Activated T-cell treated with anti-CD3 and anti-CD28 coated beads, Interleukin-2, amount 50 U/mL, for 48 hours (primary cell): Measurements from ENCODE around the gene HOXB5.
A peak's percentile ranks its signal among the peaks of the same experiment; 100 is the strongest.

ENCODE experiments used
- DNase-seq, 2 experiments: peaks; one replicate each; pipeline ENCODE4 v3.0.0-alpha.2; 2020

Gene HOXB5

GRCh38 chr17:48589060-48589830 is 4.3 kb downstream of the HOXB5 start:
- DNase-seq: no peak

DNA sequence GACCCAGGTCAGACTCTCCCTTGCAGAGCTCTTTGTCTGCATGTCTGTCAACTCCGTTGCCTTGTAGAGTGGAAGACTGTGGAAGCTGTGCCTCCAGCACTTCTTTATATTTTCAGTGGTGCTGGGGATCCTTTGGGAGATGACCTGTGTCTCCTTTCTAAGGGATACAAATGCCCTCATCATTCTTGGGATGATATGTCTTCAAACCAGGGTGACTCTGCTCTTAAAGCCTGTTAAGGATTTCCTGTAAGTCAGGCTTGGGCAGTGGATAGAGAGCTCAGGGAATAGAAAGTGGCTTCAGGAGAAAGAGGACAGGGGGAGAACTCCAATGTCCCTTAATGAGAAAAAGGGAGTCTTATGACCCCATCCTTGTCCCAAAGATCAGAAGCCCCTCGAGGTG is 5.1 kb downstream of the HOXB5 start:
- no peak for DNase-seq

DNA sequence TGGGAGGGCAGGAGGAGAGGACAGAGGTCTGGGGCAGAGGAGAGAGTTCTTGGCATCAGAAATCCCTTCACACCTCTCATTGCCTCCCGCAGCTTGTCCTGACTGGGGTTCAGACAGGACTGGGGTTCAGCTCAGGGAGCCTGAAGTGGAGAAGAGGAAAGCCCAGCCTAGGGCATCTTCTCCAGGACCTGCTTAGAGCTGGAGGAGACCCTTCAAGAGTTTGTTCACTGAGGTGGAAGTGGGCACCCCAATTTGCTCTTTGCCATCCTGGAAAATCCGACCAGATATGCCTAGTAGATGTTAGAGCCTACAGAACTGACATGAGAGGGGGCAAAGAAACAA is 5.5 kb downstream of the HOXB5 start:
- no peak for DNase-seq

GRCh38 chr17:48587276-48588073 is 6.1 kb downstream of the HOXB5 start:
- DNase-seq: no peak

- DNase-seq: peak in 1 of 2 experiments; percentile 58
These were observed 7.0 kb downstream of the HOXB5 start for GRCh38 chr17:48586355-48587258.

DNA sequence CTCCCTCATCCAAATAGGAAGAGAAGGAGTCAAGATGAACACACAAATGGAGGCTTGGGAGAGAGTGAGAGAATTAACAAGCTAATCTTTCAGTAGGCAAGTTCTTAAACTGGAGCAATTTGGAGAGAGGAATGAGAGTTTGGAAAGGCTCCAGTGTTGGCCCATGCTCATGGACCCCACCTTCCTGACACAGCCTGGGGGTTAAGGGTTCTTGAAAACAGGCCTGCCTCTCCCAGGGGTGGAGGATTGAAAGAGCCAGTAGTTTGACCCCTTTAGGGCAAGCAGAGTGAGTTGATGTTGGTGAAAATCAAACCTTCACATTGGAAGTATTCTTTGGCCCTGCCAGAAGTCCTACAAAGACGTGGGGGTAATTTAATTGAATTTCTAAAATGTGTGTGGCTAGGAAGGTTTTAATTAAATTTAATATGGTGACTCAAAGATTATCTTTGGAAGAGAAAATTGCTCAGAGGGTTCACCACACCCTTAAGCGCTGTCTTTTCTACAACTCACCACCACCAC is 9.3 kb downstream of the HOXB5 start:
- DNase-seq: no peak

- no peak for DNase-seq
These were observed 9.8 kb downstream of the HOXB5 start for GRCh38 chr17:48583708-48584222.

DNA sequence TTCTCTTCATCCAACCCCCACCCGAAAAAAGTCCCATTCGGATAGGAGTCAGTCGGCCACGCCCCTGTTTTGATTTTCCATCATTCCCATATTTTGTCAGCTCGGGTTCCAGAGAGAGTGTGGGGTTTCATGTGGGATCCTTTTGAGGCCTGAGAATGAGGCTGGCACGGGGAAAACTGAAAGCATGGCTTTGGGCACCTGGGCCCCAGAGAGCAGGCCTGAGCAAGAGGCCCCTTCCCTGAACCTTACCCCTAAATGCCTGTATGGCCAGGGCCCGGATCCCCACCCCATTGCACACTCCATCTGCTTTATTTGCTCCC is 10.9 kb downstream of the HOXB5 start:
- no peak for DNase-seq

- no peak for DNase-seq
These were observed 13.6 kb downstream of the HOXB5 start for GRCh38 chr17:48579760-48580554.

GRCh38 chr17:48579471-48579759 is 14.2 kb downstream of the HOXB5 start:
- no peak for DNase-seq

DNA sequence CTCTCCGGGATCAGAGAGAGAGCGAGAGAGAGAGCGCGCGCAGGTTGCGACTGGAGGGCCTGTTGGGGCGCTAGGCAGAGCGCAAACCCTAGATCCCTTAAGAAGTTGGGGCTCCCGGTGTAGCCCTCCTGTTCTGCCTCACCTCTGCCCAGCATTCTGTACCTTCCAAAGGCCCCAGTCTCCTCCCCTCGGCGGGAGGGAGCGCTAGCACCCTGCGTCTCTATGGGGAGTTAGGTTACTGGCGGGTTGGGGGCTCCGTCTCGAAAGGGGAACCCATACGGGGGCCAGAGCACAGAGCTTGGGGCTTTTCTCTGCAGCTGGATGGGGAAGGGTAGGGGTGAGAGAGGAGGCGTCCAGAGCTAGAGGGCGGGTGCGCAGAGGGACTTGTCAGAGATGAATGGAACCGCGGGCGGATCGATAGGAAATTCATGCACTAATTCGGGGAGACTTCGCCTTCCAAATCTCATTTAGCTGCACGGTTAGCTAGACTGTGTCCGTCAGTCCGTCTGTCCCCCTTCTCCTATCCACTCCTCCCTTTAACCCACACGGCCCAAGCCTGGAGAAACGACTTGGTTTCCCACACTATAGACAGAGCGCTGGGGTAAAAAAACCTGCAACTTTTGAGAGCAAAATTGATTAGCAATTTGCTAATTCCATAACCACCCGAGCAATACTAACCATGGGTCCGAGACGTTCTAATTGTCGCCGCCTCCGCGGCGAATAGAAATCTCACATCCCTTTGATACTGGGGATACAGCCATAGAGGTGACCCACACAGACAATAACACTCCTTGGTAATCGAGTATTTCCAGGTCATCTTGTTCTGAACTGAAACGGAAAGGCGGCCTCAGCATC is 14.7 kb downstream of the HOXB5 start:
- DNase-seq: peak in 1 of 2 experiments; percentile 54

- DNase-seq: peak; percentile 72 to 74
These were observed 15.5 kb downstream of the HOXB5 start, which contains the start of gene HOXB4 for GRCh38 chr17:48577946-48578615. HOXB4 (minus strand) TSS chr17:48578350; CDS start chr17:48578319, 31 bp downstream.

DNA sequence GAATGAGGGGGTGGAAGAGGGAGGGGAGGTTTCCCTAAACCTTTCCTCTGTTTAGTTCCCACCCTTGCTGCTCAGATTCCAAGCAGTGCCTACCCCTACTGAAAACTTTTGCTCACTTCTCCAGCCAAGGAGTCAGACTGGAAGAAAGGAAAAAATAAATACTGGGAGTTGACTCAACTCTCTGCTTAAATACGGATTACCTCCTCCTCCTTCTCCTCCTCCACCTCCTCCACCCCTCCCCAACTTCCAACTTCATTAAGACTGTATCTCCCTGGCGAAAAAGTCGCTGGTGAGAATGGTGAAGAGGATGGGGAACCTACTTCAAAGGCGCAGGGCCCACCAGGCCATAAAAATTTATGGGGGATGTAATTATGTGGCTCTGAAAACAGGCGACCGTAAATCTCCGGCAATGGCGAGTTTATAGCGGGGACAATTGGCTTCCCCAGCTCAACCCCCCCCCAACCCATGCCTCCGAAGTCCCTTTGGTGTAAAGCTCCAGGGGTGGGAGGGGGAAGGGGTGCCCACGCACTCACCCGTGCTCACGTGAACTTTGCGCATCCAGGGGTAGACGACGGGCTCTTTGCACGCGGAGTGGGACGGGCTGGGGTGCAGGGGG is 16.1 kb downstream of the HOXB5 start:
- no peak for DNase-seq

DNA sequence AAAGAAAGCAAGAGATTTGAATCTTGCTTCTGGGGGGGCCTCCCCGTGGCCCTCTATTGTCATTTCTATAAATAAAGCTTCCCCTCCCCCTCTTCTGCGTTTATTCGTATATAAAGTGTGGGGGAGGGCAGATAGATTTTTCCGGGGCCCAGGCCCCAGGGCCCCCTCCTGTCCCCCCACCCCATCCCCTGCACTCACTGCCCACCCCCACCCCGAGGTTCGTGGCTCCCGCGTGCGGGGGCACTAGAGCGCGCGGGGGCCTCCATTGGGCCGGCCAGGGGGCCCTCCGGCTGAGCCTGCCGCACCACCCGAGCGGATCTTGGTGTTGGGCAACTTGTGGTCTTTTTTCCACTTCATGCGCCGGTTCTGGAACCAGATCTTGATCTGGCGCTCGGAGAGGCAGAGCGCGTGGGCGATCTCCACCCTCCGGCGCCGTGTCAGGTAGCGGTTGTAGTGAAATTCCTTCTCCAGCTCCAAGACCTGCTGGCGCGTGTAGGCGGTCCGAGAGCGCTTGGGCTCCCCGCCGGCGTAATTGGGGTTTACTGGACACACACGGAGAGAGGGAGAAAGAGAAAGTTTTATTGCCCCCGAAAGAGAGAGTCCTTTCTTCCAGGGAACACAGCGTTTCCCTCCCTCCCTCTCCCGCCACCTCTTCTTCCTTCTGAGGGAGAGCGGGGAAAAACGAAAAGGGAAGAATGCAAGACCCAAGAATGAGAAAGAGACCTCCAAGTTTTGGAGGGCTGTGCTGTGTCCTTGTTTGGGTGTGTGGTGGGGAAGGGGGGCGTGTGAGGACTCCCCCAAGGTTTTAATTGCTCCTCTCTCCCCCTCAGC is 16.9 kb downstream of the HOXB5 start:
- DNase-seq: no peak

DNA sequence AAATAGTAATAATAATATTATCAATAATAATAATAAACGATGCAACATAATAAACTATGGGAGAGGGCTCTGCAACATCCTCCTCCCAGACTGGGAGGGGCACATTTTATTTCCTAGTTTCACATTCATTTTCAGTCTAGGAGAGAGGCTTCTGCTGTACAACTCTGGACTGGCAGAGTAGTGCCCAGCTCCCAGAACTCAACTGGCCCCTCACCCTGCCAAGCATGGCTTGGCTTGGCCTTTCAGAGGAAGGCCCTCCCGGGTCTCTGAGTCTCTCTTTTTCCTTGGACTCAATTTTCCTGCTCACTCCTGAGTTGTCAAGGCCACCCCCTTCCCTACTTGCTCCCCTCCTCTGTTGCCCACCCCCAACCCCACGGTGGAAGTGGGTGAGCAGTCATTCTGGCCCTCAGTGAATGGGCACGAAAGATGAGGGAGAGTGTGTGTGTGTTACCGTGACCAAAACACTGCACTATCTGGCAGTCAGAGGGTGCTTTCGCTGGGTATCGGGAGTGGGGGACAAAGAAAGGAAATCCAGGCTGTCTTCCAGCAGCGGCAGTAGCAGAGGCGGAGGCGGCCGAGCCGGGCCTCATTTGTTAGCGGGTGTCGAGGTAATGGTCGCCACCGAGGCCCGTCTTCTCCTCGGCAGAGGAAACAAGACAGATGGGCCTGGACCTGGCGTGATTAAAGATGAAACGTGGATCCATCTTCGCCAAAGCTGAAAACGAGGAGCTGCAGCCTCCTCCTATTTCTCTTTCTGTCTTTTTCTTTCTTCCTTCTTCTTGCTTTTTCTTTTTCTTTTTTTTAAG is 17.7 kb downstream of the HOXB5 start:
- DNase-seq: no peak

DNA sequence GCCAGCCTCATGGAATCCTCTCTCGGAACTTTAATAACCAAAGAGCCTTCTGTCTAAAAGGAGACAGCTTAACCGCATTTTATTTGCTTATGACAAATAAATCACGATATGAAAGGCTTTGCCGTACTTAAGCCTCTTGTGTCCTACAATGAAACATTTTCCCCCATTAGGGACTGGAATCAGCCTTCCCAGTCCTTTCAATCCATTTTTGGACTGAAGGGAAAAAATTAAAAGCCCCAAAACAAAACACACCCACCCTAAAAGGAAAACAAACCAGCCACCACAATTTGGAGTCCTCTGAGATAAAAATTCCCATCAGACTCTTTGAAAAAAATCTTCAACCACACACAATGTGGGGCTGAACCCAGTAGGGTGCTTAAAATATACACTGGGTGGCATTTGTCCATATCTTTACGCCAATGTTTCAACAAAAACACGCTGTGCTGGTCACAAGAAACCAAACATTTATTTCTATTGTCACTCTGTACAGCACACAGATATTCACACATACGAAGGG is 18.5 kb downstream of the HOXB5 start:
- DNase-seq: no peak

GRCh38 chr17:48574505-48575065 is 19.0 kb downstream of the HOXB5 start:
- DNase-seq: no peak
